Mesendoderm (in vitro differentiated cells): ENCODE measurements around the gene GAS6.

ENCODE experiments used
- DNase-seq: peaks from one replicate; pipeline ENCODE4 v3.0.0; 2013
- H2AK5ac ChIP-seq: 2 replicates; pipeline ENCODE4 v1.6.1; 2013; ENCODE audit warnings: low read length, inconsistent platforms
- H2BK120ac ChIP-seq: 2 replicates; pipeline ENCODE4 v1.6.1; 2013; ENCODE audit warnings: low read depth, mild to moderate bottlenecking, low read length, moderate library complexity, mixed read lengths
- H2BK15ac ChIP-seq: replicated peaks from 2 replicates; pipeline ENCODE4 v1.6.1; 2013; ENCODE audit warnings: low read depth, mild to moderate bottlenecking, moderate library complexity
- H2BK5ac ChIP-seq: 2 replicates; pipeline ENCODE4 v1.6.1; 2013; ENCODE audit warnings: low read length, inconsistent platforms
- H3K18ac ChIP-seq: 2 replicates; pipeline ENCODE4 v1.6.1; 2013; ENCODE audit warnings: mild to moderate bottlenecking, low read length, mixed read lengths
- H3K23ac ChIP-seq: one replicate; pipeline ENCODE4 v1.6.1; 2013; ENCODE audit warnings: low read length
- H3K27ac ChIP-seq: 2 replicates; pipeline ENCODE4 v1.5.1; 2013; ENCODE audit warnings: low read depth, mild to moderate bottlenecking, inconsistent platforms, low read length, moderate library complexity
- H3K27me3 ChIP-seq: 2 replicates; pipeline ENCODE4 v1.6.1; 2013; ENCODE audit warnings: low read length, control low read depth, mild to moderate bottlenecking, inconsistent platforms; ENCODE audit not compliant: insufficient read depth, poor library complexity
- H3K36me3 ChIP-seq: 2 replicates; pipeline ENCODE4 v1.6.1; 2013; ENCODE audit warnings: low read length, inconsistent platforms; ENCODE audit not compliant: control insufficient read depth, insufficient read depth
- H3K4ac ChIP-seq: one replicate; pipeline ENCODE4 v1.6.1; 2013; ENCODE audit warnings: low read depth, mild to moderate bottlenecking, low read length, moderate library complexity
- H3K4me1 ChIP-seq: 2 replicates; pipeline ENCODE4 v1.6.1; 2013; ENCODE audit warnings: low read depth, low read length, inconsistent platforms; ENCODE audit not compliant: control insufficient read depth
- H3K4me2 ChIP-seq: 2 replicates; pipeline ENCODE4 v1.6.1; 2013; ENCODE audit warnings: low read length
- H3K4me3 ChIP-seq: 2 replicates; pipeline ENCODE4 v1.5.1; 2013; ENCODE audit warnings: mild to moderate bottlenecking, low read length
- H3K56ac ChIP-seq: one replicate; pipeline ENCODE4 v1.6.1; 2013; ENCODE audit warnings: low read length
- H3K79me1 ChIP-seq: 2 replicates; pipeline ENCODE4 v1.6.1; 2013; ENCODE audit warnings: low read length, inconsistent platforms
- H3K79me2 ChIP-seq: 2 replicates; pipeline ENCODE4 v1.6.1; 2013; ENCODE audit warnings: mild to moderate bottlenecking, low read length; ENCODE audit not compliant: control insufficient read depth, insufficient read depth
- H3K9ac ChIP-seq: 2 replicates; pipeline ENCODE4 v1.6.1; 2013; ENCODE audit warnings: low read length, inconsistent platforms
- H4K5ac ChIP-seq: one replicate; pipeline ENCODE4 v1.6.1; 2013; ENCODE audit warnings: low read length
- H4K8ac ChIP-seq: one replicate; pipeline ENCODE4 v1.6.1; 2013; ENCODE audit warnings: low read depth, mild to moderate bottlenecking, control low read depth, low read length, moderate library complexity
- WGBS: extraction: QIAGEN DNeasy Blood & Tissue Kit; methylation state at CpG from one replicate; pipeline ENCODE4 v1.1.7; 2013; ENCODE audit warnings: low lambda C conversion rate, missing lambda C conversion rate; ENCODE audit not compliant: insufficient coverage; ENCODE audit errors: extremely low coverage; 5-methylcytosine and 5-hydroxymethylcytosine counted together

Gene GAS6

DNA sequence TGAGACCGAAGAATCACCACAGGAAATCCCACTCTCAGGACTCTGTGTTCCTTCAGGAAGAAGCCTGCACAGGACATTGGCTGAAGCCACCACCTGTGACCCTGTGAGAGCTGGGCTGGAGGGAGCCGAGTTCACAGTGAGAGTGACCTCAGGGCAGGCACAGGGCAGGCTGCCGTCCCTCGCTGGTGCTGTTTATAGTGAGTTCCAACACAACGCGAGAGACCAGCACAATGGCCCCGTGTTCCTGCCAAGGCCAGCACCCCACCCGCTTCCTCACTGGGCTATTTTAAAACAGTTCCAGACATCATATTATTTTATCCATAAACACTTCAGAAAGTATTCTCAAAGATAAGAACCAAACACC is 18.4 kb upstream of the GAS6 start:
- no peak overlapping the region for H3K4me3 ChIP-seq

DNA sequence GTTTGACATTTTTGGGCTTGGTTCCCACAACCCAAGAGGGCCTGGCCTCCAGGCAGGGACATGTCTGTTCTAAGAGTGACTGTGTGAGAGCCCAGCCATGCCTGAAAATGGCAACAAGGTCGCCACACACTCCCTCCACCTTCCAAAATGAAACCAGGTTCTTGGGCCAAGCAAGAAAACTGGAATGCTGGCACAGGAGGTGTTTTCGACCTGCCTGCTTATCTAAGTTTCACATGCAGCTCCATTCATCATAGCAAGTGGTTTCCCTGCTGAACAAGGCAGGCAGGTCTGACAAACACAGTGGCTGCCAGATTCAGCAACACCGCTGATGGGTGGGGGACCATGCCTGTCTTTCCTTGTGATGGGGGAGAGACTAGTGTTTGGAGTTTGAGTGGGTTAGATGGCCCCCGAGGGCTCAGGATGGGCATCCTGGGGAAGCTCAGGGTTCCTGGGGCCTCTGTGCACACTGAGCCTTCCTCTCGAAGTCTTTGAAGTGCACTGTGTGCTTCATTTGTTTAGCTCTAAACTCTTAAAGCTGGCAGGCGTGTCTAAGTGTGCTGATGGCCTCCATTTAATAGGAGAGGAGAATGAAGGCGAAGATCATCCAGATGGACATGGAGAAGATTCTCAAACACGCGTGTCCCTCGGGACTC is 17.9 kb upstream of the GAS6 start:
- Histone ChIP-seq H3K23ac (no peak overlapping the region), H4K8ac (no peak overlapping the region), H3K4me3 (no peak overlapping the region), H3K79me2 (no peaks in the 10 kb centered on the region), H3K79me1 (no peaks in the 10 kb centered on the region), H3K4me2 (no peak overlapping the region), H3K9ac (no peak overlapping the region), H3K4me1 (no peaks in the 10 kb centered on the region), H3K56ac (no peak overlapping the region), H3K18ac (no peak overlapping the region), H3K36me3 (no peaks in the 10 kb centered on the region), H2AK5ac (no peak overlapping the region), H2BK5ac (no peak overlapping the region), H3K27ac (no peak overlapping the region), H2BK120ac (no peak overlapping the region), H3K27me3 (no peaks in the 10 kb centered on the region), H4K5ac (no peak overlapping the region), H3K4ac (no peak overlapping the region), H2BK15ac (no peak overlapping the region)
- no peak for DNase-seq
- no CpG with 5 or more reads among the region's 10 CpGs for WGBS

More for the DNA sequence above, 18.4 kb upstream of the GAS6 start:
- no peaks in the 10 kb centered on the region for H3K27me3 ChIP-seq
- no peak overlapping the region for H2BK120ac ChIP-seq
- no peak overlapping the region for H3K27ac ChIP-seq
- H3K79me2 ChIP-seq: no peaks in the 10 kb centered on the region
- DNase-seq: no peak
- H4K5ac ChIP-seq: no peak overlapping the region
- no peaks in the 10 kb centered on the region for H3K36me3 ChIP-seq
- no peak overlapping the region for H2AK5ac ChIP-seq
- H3K79me1 ChIP-seq: no peaks in the 10 kb centered on the region
- no peak overlapping the region for H3K9ac ChIP-seq
- no peak overlapping the region for H3K23ac ChIP-seq
- no peak overlapping the region for H2BK15ac ChIP-seq
- no peaks in the 10 kb centered on the region for H3K4me1 ChIP-seq
- no peak overlapping the region for H3K56ac ChIP-seq
- no peak overlapping the region for H3K18ac ChIP-seq
- H2BK5ac ChIP-seq: no peak overlapping the region
- H4K8ac ChIP-seq: no peak overlapping the region
- H3K4me2 ChIP-seq: no peak overlapping the region
- no peak overlapping the region for H3K4ac ChIP-seq
- no CpG with 5 or more reads among the region's 8 CpGs for WGBS

DNA sequence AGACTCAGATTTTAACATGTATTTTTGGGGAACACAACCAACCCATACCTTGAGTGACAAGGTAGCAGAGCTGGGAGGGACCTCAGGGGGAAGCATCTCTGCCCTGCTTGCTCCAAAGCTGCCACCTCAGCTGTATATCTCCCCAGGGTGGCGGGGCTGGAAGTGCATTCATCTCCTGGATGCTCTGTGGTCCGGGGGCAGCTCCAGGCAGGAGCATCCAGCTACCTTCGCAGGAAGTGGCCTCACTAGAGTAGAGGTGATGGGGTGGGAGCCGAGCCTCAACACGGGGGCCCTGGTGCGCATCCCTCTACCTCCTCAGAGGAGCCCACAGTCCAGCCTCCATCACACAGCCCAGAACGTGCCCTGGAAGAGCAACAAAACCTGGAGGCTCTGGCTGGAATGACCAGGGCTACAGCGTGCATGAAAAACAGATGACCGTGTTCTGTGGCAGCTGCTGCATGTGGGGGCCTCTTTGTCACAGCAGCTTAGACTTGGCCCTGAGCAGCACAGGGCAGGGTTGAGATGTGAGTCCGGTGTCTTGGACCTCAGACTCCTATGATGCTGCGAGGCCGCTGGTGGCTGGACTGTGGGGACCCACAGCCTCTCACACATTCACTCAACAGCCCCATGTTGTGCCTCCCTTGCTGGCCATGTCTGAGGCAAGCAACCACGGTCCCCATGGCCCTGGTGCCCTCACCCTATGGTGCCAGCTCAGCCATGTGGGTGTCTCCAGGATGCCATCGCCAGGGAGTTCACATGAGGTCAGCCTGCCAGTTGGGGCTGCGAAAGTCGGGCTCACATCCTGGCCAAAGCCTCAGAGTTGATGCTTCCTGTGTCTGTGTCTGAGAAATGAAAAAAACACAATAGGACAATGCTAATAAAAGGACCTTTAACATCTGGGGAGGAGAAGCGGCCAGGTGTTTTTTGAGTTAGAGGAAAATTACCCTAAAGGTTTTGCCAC is 17.1 kb upstream of the GAS6 start:
- Histone ChIP-seq H4K8ac (no peak overlapping the region), H2BK120ac (no peak overlapping the region), H2BK15ac (no peak overlapping the region), H3K9ac (no peak overlapping the region), H3K23ac (no peak overlapping the region), H3K56ac (no peak overlapping the region), H3K27me3 (no peaks in the 10 kb centered on the region), H3K36me3 (no peaks in the 10 kb centered on the region), H3K79me1 (no peaks in the 10 kb centered on the region), H3K27ac (no peak overlapping the region), H3K4me1 (no peaks in the 10 kb centered on the region), H3K4me2 (no peak overlapping the region), H2BK5ac (no peak overlapping the region), H3K4ac (no peak overlapping the region), H4K5ac (no peak overlapping the region), H3K79me2 (no peaks in the 10 kb centered on the region), H2AK5ac (no peak overlapping the region), H3K18ac (no peak overlapping the region), H3K4me3 (no peak overlapping the region)
- WGBS: no CpG with 5 or more reads among the region's 17 CpGs
- no peak for DNase-seq

DNA sequence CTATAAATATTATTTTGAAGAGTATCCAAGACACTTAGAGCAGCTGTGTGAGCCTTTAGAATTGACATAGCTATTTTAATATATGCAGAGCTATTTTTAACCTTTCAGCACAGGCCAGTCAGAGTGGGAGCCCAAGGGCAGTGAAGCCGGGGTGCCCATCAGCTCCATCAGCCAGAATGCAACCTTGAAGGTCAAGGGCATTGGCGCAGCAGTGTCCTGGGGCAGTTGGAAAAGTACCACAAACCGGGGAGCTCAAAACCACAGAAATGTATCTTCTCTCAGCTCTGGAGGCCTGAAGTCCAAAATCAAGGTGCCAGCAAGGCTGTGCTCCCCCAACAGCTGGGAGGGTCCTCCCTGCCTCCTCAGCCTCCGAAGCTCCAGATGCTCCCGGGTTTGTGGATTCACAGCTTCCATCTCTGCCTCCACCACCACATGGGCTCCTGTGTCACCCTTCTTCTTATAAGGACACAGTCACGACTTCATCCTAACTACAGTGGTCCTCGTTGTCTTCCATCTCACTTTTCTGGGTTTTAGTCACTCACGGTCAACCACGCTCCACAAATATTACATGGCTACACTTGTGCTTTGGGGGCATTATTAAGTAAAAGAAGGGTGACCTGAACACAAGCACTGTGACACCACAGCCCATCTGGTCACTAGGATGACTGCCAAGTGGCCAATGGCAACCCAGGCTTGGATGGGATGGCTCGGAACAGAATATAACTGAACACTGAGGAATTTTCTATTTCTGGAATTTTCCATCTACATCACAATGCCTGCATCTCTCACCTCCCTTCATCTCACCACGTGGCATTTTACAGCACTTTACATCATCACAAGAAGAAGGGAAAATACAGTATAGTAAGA is 15.9 kb upstream of the GAS6 start:
- Histone ChIP-seq H3K4me2 (no peak overlapping the region), H3K56ac (no peak overlapping the region), H4K8ac (no peak overlapping the region), H3K4ac (no peak overlapping the region), H2BK120ac (no peak overlapping the region), H3K4me1 (no peaks in the 10 kb centered on the region), H3K36me3 (no peaks in the 10 kb centered on the region), H3K18ac (no peak overlapping the region), H3K9ac (no peak overlapping the region), H3K27me3 (no peaks in the 10 kb centered on the region), H3K79me1 (no peaks in the 10 kb centered on the region), H3K79me2 (no peaks in the 10 kb centered on the region), H2BK5ac (no peak overlapping the region), H2BK15ac (no peak overlapping the region), H3K4me3 (no peak overlapping the region), H4K5ac (no peak overlapping the region), H3K23ac (no peak overlapping the region), H3K27ac (no peak overlapping the region), H2AK5ac (no peak overlapping the region)
- WGBS: no CpG with 5 or more reads among the region's 11 CpGs
- no peak for DNase-seq

DNA sequence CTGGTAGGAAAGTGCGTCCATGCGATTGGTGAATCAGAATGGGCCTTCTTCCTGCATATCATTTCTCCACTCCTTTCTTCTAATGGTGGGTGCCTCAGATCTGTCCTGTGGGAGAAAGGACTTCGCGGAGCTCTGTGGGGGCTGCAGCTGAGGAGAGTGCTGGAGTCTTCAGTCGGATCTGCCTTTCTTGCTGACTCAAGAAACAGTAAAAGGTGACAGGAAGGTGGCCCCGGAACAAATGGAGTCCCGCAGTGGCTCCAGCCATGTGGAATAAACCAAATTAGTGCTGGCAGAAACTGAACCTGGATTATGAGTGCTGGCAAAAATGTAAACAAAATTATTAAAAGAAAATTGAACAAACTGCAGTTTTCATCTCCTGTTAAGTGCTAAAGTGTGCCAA is 15.1 kb upstream of the GAS6 start:
- whole genome bisulfite sequencing: no CpG with 5 or more reads among the region's 7 CpGs
- Histone ChIP-seq H3K27ac (no peak overlapping the region), H4K8ac (no peak overlapping the region)

More for the DNA sequence above, 15.1 kb upstream of the GAS6 start:
- H2BK5ac ChIP-seq: no peak overlapping the region
- H3K27me3 ChIP-seq: no peaks in the 10 kb centered on the region
- no peak overlapping the region for H3K56ac ChIP-seq
- no peak overlapping the region for H4K5ac ChIP-seq
- no peak overlapping the region for H2BK120ac ChIP-seq
- H3K4ac ChIP-seq: no peak overlapping the region
- no peaks in the 10 kb centered on the region for H3K36me3 ChIP-seq
- H2BK15ac ChIP-seq: no peak overlapping the region
- no peak overlapping the region for H3K23ac ChIP-seq
- no peak overlapping the region for H3K4me2 ChIP-seq
- no peaks in the 10 kb centered on the region for H3K4me1 ChIP-seq
- no peaks in the 10 kb centered on the region for H3K79me2 ChIP-seq
- no peak overlapping the region for H3K18ac ChIP-seq
- H3K4me3 ChIP-seq: no peak overlapping the region
- DNase-seq: no peak
- no peaks in the 10 kb centered on the region for H3K79me1 ChIP-seq
- H3K9ac ChIP-seq: no peak overlapping the region
- no peak overlapping the region for H2AK5ac ChIP-seq
